Measurements from ENCODE around the gene GSTT2.
"Not testable (repeated sequence)": the region's sequence is repeated elsewhere in the genome, so short reads cannot be mapped to it uniquely, and the experiment has no call there.

The GSTT2 gene

DNA sequence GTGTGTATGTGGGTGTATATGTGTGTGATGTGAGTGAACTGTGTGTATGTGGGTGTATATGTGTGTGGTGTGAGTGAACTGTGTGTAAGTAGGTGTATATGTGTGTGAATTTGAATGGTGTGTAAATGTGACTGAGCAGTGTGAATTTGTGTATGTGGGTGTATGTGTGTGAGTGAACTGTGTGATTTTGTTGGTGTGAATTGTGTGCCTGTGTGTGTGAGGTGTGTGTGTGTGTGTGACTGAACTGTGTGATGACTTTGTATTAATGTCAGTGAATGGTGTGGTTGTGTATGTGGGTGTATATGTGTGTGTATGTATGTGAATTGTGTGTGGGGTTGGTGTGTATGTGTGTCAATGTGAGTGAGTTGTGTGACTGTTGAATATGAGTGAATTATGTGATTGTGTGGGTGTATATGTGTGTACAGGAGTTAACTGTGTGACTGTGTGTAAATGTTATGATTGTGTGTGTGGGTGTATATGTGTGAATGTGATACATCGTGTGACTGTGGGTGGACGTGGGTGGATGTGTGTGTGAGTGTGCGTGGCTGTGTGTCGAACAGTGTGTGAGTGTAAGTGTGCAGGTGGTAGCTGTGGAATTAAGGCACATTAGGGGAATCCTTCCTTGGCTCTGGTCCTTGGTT is 6.7 kb downstream of the GSTT2 start:
- H3K9me3 ChIP-seq (ENCODE audit: low read length); H3K27me3 ChIP-seq (ENCODE audit: insufficient read depth, low read length); H2AFZ ChIP-seq (ENCODE audit: low read depth, low read length); H3K4me1 ChIP-seq (ENCODE audit: insufficient read depth, low read length); H3K36me3 ChIP-seq (ENCODE audit: insufficient read depth, low read length); H3K4me3 ChIP-seq (ENCODE audit: low read length): not testable (repeated sequence)

DNA sequence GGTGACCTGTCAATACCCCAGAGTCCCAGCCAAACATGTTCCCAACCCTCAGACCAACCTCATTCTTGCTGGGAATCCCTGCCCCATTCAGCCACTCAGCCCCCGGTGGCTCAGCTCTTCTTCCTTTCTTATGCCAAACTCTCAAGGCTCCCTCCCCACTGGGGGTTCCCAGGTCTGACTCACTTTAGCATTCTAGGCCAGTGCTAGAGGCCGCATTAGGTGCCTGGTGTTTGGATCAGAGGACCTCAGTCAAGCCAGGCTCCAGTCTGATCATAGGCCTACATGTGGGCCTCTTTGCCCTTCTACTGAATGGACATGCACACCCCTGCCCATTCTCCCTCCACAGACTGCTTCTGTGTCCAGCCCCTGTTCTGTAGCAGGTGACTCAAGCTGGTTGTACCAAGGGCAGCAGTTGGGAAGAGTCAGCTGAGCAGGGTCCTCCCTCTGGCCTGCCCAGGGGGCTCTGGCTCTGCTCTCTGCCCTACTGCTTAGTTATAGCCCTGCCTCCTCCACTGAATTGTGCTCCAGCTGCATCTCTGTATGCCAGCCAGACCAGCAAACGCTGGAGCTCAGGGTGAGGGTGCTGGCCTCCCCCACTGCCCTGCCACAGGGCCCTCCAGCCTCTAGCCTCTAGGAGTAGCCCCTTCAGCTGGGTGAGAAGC is 9.8 kb downstream of the GSTT2 start:
- not testable (repeated sequence) for H3K4me1 ChIP-seq (ENCODE audit: insufficient read depth, low read length); H3K4me3 ChIP-seq (ENCODE audit: low read length); H2AFZ ChIP-seq (ENCODE audit: low read depth, low read length); H3K9me3 ChIP-seq (ENCODE audit: low read length); H3K27me3 ChIP-seq (ENCODE audit: insufficient read depth, low read length); H3K36me3 ChIP-seq (ENCODE audit: insufficient read depth, low read length)

DNA sequence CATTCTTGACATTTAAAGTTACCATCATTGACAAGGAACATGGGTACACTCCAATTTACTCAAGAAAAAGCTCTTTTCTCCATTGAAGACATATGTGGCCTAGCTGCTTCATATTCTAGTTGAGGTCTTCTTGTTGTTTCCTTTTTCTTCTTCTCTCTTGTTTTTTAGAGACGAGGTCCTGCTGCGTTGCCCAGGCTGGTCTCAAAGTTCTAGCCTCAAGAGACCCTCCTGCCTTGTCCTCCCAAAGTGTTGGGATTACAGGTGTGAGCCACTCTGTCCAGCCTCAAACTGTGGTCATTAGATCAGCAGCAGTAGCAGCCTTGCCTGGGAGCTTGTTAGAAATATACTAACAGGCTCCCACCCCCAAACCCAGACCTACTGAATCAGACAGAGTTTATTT is 13.1 kb downstream of the GSTT2 start:
- not testable (repeated sequence) for H3K36me3 ChIP-seq (ENCODE audit: insufficient read depth, low read length); H3K4me1 ChIP-seq (ENCODE audit: insufficient read depth, low read length); H3K27me3 ChIP-seq (ENCODE audit: insufficient read depth, low read length); H3K9me3 ChIP-seq (ENCODE audit: low read length); H3K4me3 ChIP-seq (ENCODE audit: low read length); H2AFZ ChIP-seq (ENCODE audit: low read depth, low read length)

DNA sequence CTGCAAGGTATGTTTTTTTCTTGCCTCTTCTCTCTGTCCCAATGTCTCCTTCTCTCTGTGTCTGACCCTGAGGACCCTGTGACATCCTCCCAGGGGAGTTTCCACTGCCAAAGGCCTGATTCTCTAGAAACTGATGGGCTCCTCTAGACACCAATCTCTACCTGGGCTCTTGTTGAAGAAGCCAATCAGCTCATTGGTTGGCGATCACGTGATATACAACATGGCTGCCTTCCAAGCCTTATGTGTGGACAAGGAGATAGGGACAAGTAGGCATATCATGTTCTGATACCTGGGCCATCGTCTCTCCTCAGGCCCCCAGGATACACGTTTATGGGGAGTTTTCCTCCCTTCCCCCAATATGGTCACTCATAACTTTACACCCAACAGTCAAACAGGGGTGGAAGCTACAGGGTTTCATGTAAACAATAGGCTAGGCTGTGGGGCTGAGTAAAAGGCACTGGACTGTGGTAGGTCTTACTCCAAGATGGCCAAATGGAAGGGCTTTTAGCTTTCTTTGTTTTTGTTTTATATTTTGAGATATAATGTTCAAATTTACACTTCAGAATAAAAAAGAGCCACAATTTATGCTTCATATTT is 13.7 kb downstream of the GSTT2 start:
- not testable (repeated sequence) for H3K4me1 ChIP-seq (ENCODE audit: insufficient read depth, low read length); H2AFZ ChIP-seq (ENCODE audit: low read depth, low read length); H3K36me3 ChIP-seq (ENCODE audit: insufficient read depth, low read length); H3K27me3 ChIP-seq (ENCODE audit: insufficient read depth, low read length); H3K4me3 ChIP-seq (ENCODE audit: low read length); H3K9me3 ChIP-seq (ENCODE audit: low read length)

- H2AFZ ChIP-seq (ENCODE audit: low read depth, low read length), result no peak overlapping the region
- no peaks in the 10 kb centered on the region for H3K4me1 ChIP-seq (ENCODE audit: insufficient read depth, low read length)
- no peaks in the 10 kb centered on the region for H3K9me3 ChIP-seq (ENCODE audit: low read length)
- no peaks in the 10 kb centered on the region for H3K27me3 ChIP-seq (ENCODE audit: insufficient read depth, low read length)
- H3K36me3 ChIP-seq (ENCODE audit: insufficient read depth, low read length), result no peaks in the 10 kb centered on the region
- no peak overlapping the region for H3K4me3 ChIP-seq (ENCODE audit: low read length)
These were observed 17.2 kb downstream of the GSTT2 start for GRCh38 chr22:23997092-23997491.

DNA sequence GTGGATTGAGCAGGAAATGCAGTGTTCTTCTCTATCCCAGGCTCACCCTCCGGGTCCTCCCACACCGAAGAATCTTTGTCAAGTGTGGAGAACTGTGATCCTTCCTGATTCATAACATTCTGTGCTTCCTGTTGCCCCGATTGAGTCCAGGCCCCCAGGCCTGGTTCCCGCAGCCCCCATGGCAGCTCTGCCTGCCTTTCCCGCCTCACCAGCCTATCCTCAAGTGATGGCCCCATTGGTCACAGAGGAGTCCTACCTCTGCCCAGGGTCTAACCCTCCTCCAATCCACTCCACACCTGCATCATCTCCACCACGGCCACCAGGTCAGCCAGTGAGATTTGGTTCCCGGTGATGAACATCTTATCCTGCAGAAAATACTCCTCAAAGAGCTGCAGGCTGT is 19.8 kb downstream of the GSTT2 start:
- H2AFZ ChIP-seq (ENCODE audit: low read depth, low read length); H3K4me3 ChIP-seq (ENCODE audit: low read length); H3K36me3 ChIP-seq (ENCODE audit: insufficient read depth, low read length); H3K27me3 ChIP-seq (ENCODE audit: insufficient read depth, low read length); H3K4me1 ChIP-seq (ENCODE audit: insufficient read depth, low read length); H3K9me3 ChIP-seq (ENCODE audit: low read length): not testable (repeated sequence)

DNA sequence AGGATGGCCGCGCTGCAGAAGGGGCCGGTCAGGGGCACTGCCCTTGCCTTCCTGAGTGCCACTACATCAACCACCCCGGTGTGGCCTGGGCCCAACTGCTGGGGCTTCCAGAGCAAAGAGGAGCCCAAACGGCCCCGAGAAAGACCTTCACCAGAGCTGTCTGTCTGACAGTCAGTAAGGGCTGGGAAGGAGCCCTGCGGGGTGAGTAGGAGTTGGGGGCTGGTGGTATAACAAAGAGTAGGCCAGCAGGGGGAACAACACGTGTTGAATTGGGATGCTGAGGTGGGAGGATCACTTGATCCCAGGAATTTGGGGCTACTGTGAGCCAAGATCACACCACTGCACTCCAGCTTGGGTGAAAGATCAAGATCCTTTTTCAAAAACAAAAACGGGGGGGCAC is 21.4 kb downstream of the GSTT2 start:
- no peaks in the 10 kb centered on the region for H3K36me3 ChIP-seq (ENCODE audit: insufficient read depth, low read length)
- H2AFZ ChIP-seq (ENCODE audit: low read depth, low read length), result no peak overlapping the region
- H3K4me1 ChIP-seq (ENCODE audit: insufficient read depth, low read length), result no peaks in the 10 kb centered on the region
- no peaks in the 10 kb centered on the region for H3K9me3 ChIP-seq (ENCODE audit: low read length)
- no peak overlapping the region for H3K4me3 ChIP-seq (ENCODE audit: low read length)
- H3K27me3 ChIP-seq (ENCODE audit: insufficient read depth, low read length), result no peaks in the 10 kb centered on the region

DNA sequence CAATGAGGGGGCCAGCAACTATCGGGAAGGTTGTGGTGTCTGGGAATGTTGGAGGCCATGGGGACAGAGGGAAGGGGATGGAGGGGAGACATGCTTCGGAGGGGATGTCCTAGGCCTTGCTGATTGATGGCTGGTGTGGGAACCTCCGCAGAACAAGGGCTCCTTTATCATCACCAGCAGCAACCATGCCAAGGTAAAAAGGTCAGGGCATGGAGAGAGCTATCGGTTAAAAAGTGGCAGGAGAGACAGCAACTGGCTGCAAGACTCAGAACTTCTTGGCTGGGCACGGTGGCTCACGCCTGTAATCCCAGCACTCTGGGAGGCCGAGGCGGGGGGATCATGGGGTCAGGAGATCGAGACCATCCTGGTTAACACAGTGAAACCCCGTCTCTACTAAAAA is 22.3 kb downstream of the GSTT2 start:
- H3K4me1 ChIP-seq (ENCODE audit: insufficient read depth, low read length), result no peaks in the 10 kb centered on the region
- H3K27me3 ChIP-seq (ENCODE audit: insufficient read depth, low read length), result no peaks in the 10 kb centered on the region
- H3K36me3 ChIP-seq (ENCODE audit: insufficient read depth, low read length), result no peaks in the 10 kb centered on the region
- peaks cover 4% of the 10 kb centered on the region for H3K9me3 ChIP-seq (ENCODE audit: low read length)
- H2AFZ ChIP-seq (ENCODE audit: low read depth, low read length), result no peak overlapping the region
- H3K4me3 ChIP-seq (ENCODE audit: low read length), result no peak overlapping the region

DNA sequence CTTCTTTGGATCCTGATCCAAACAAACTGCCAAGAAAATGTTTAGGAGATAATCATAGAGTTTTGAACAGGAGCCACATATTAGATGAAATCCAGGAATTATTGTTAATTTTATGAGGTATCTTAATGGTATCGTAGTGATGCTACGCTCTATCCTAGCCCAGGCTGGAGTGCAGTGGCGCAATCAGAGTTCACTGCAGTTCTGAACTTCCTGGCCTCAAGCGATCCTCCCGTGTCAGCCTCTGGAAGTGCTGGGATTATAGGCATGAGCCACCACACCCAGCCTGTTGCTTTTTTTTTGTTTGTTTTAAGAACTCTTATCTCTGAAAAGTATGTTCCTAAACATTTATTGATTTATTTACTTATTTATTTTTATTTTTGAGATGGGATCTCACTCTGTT is 22.9 kb downstream of the GSTT2 start:
- no peaks in the 10 kb centered on the region for H3K36me3 ChIP-seq (ENCODE audit: insufficient read depth, low read length)
- no peaks in the 10 kb centered on the region for H3K4me1 ChIP-seq (ENCODE audit: insufficient read depth, low read length)
- H2AFZ ChIP-seq (ENCODE audit: low read depth, low read length), result no peak overlapping the region
- H3K9me3 ChIP-seq (ENCODE audit: low read length), result peaks cover 4% of the 10 kb centered on the region
- no peak overlapping the region for H3K4me3 ChIP-seq (ENCODE audit: low read length)
- H3K27me3 ChIP-seq (ENCODE audit: insufficient read depth, low read length), result peaks cover 1% of the 10 kb centered on the region

DNA sequence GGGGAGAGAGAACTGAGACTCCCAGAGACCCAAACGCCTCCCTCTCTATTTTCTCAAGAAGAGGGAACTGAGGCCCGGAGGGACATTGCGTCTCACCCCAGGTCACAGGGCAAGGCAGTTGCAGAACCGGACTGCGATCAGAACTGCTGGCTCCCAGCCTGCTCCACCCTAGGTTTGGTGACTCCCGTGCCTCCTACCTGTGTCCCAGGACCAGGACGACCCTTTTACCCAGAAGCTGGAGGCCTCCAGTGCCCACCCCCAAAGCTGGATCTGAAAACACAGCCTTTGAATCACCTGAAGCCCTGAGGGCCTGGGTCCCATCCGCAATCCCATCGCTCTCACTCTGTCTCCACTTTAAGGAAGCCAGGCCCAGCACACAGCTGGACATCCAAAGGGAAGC is 24.0 kb downstream of the GSTT2 start:
- Histone ChIP-seq H3K4me3 (ENCODE audit: low read length) (no peak overlapping the region), H3K9me3 (ENCODE audit: low read length) (peaks cover 4% of the 10 kb centered on the region), H2AFZ (ENCODE audit: low read depth, low read length) (no peak overlapping the region), H3K36me3 (ENCODE audit: insufficient read depth, low read length) (no peaks in the 10 kb centered on the region), H3K27me3 (ENCODE audit: insufficient read depth, low read length) (peaks cover 3% of the 10 kb centered on the region), H3K4me1 (ENCODE audit: insufficient read depth, low read length) (no peaks in the 10 kb centered on the region)

- H3K36me3 ChIP-seq (ENCODE audit: insufficient read depth, low read length), result no peaks in the 10 kb centered on the region
- no peak within 1 kb of the TSS for H3K4me3 ChIP-seq (ENCODE audit: low read length)
- H3K4me1 ChIP-seq (ENCODE audit: insufficient read depth, low read length), result no peaks in the 10 kb centered on the region
- H2AFZ ChIP-seq (ENCODE audit: low read depth, low read length), result no peak within 1 kb of the TSS
- H3K27me3 ChIP-seq (ENCODE audit: insufficient read depth, low read length), result peaks cover 3% of the 10 kb centered on the region
- H3K9me3 ChIP-seq (ENCODE audit: low read length), result peaks cover 4% of the 10 kb centered on the region
These were observed 25.3 kb downstream of the GSTT2 start, which contains the start of gene GSTT4 for GRCh38 chr22:24005201-24005600. GSTT4 (minus strand) TSS chr22:24005453; CDS start chr22:24005356, 97 bp downstream.

GRCh38 chr22:24006207-24006913 is 26.4 kb downstream of the GSTT2 start:
- Histone ChIP-seq H3K9me3 (ENCODE audit: low read length) (peaks cover 4% of the 10 kb centered on the region), H3K4me1 (ENCODE audit: insufficient read depth, low read length) (no peaks in the 10 kb centered on the region), H2AFZ (ENCODE audit: low read depth, low read length) (no peak overlapping the region), H3K27me3 (ENCODE audit: insufficient read depth, low read length) (peaks cover 3% of the 10 kb centered on the region), H3K36me3 (ENCODE audit: insufficient read depth, low read length) (no peaks in the 10 kb centered on the region), H3K4me3 (ENCODE audit: low read length) (no peak overlapping the region)

DNA sequence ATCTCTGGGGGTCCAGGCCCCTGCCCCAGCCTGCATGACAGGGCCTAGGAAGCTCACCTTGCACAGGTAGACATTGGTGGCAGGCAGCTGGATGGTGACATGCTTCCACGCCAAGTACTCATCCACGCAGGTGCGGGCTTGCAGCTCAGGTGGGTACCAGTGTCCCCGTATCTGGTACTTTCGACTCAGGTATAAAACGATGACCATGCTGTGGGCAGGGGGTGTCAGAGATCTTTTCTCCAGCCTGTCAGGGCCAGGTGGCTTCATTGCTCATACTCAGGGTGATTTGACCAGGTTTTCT is 26.9 kb downstream of the GSTT2 start:
- no peak overlapping the region for H2AFZ ChIP-seq (ENCODE audit: low read depth, low read length)
- peaks cover 3% of the 10 kb centered on the region for H3K27me3 ChIP-seq (ENCODE audit: insufficient read depth, low read length)
- peaks cover 4% of the 10 kb centered on the region for H3K9me3 ChIP-seq (ENCODE audit: low read length)
- H3K4me1 ChIP-seq (ENCODE audit: insufficient read depth, low read length), result no peaks in the 10 kb centered on the region
- no peaks in the 10 kb centered on the region for H3K36me3 ChIP-seq (ENCODE audit: insufficient read depth, low read length)
- H3K4me3 ChIP-seq (ENCODE audit: low read length), result no peak overlapping the region
